ENCODE measurements around the gene FYB1.

DNA sequence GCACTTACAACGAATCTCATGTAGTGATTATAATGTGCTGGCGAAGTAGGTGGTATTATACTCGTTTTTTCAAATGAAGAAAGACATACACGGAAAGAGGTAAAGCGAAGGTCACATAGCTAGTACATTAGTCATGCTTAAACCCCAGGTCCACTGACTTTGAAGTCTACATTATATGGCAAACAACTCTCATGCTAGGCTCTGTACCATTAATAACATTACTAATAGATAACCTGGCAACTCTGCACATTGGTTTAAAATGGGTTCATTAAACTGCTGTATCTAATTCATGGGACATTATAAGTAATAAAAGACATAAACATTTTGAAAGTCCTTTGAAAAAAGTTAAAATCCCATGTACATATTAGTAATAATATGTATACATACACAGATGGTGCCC lies 21.2 kb downstream of the FYB1 start:
- no peak for TF ChIP-seq CTCF (IDR thresholded peaks at IDR 0.05; ENCODE audit: insufficient read depth, low read length)
- TF ChIP-seq REST (IDR thresholded peaks at IDR 0.05; ENCODE audit: insufficient replicate concordance, low read depth) = no peak

Measured in HL-60 (cell line).